Measurements from ENCODE around the gene RPL38.
A peak's percentile ranks its signal among the peaks of the same experiment; 100 is the strongest.

Gene RPL38

GRCh38 chr17:74203439-74204240, at the start of gene RPL38:
Gene RPL38, plus strand, starts transcription at chr17:74203678. Its CDS starts 278 bp downstream, at chr17:74203956.
- DNase-seq, result peak; percentile 92

DNA sequence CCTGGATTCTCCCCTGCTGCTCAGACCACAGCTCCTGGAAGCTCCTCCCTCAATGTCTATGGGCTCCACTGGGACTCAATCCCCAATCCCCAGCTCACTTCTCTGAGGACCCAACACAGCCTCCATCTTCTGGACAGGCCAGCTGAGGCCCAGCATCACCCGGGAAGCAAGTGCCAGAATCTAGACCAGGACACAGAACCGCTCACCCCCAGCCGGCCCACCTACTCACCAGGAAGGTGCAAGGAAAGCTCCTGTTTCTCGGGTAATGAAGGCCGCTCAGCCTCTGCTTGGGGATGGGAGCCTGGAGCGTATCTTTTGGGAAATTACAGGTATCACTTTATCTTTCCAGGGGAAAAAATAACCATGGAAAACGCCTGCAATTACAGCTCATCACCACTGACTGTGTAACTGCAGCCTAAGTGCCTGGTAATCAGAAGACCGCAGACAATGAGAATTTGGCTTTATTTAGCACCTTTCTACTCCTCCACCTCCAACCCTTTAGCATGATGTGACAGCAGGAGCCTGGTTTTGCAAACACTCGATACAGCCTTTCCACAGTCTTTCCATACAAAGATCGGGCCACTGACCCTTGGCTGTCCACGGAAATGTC, 49.6 kb upstream of the RPL38 start:
- DNase-seq, result no peak

GRCh38 chr17:74156878-74157277, 46.6 kb upstream of the RPL38 start:
- DNase-seq, result no peak

DNA sequence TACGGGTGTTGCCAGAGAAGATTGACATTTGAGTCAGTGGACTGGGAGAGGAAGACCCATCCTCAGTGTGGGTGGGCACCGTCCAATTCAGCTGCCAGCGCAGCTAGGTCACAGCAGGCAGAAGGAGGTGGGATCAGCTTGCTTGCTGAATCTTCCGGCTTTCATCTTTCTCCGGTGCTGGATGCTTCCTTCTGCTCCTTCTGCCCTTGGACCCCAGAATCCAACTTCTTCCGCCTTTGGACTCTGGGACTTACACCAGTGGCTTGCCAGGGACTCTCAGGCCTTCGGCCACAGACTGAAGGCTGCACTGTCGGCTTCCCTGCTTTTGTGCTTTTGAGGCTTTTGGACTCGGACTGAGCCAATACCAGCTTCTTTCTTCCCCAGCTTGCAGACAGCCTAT, 46.1 kb upstream of the RPL38 start:
- no peak for DNase-seq

DNA sequence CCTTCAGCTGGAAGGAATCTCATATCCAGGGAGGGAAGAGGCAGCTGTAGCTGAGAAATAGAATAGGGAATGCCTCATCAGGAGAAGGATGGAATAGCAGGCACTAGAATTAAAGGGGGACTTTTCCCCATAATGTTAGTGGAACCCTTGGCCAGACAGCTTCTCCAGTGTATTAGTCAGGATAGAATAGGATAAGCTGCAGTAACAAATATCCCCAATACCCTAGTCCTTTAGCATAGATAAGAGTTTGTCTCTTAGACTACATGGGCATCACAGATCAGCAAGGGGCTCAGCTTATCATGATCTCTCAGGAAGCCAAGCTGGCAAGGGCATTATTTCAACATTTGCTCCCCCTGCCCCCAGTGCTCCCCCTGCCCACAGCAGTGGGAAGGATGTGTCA, 44.7 kb upstream of the RPL38 start:
- DNase-seq, result no peak

DNA sequence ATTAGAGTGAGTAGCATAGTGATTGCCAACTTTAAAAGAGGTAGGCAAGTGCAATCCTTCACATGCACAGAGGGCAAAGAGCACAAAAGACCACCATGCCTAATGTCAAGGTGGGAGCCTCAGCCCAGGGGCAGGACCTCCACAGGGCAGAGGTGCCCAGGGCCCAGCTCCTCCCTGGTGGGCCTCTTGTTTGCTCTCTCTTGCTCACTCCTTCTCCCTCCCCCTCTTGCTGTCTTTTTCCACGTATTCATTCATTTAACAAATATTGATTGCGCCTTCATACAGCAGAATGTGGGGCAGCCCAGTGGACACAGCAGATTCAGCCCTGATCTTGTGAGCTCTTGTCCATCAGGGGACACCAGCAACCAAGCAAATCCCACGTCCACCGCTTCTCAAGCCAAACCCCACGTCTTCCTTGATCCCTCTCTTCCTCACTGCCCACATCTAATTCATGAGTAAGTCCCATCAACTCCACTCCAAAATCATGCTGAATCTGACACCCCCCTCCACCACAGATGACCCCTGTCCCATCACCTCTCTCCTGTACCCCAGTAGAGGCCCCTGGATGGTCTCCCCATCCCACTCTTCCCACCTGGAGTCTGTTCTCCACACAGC, 44.1 kb upstream of the RPL38 start:
- DNase-seq, result no peak

GRCh38 chr17:74160656-74161502, 42.6 kb upstream of the RPL38 start:
- no peak for DNase-seq

GRCh38 chr17:74161503-74161875, 42.0 kb upstream of the RPL38 start:
- DNase-seq, result no peak

GRCh38 chr17:74163271-74163821, 40.1 kb upstream of the RPL38 start:
- DNase-seq, result no peak

- DNase-seq, result no peak
Observed at GRCh38 chr17:74163836-74164235, 39.6 kb upstream of the RPL38 start.

- no peak for DNase-seq
Observed at GRCh38 chr17:74164446-74165045, 38.9 kb upstream of the RPL38 start.

- DNase-seq, result no peak
Observed at GRCh38 chr17:74165797-74166365, 37.6 kb upstream of the RPL38 start.

DNA sequence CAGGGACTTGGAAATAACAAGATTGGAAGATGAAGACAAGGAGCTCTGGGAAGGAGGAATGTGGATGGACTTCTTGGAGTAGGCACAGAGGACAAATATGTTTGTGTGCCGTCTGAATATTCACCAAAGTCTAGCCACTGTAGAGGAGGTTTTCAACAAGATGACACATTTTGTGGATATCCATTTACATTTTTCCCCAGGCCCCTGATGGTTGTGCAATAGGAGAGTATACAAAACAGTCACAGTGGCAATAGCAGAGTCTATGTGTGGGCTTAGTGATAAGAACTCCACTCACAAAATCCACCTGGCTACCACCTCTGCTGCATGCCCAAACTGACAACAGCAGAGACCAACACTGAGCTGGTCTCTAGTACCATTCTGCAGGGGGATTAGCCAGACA, 32.6 kb upstream of the RPL38 start:
- DNase-seq, result no peak

GRCh38 chr17:74172700-74173099, 30.8 kb upstream of the RPL38 start:
- DNase-seq, result no peak

GRCh38 chr17:74176546-74177001, 26.9 kb upstream of the RPL38 start:
- no peak for DNase-seq

GRCh38 chr17:74177018-74177450, 26.4 kb upstream of the RPL38 start:
- no peak for DNase-seq

DNA sequence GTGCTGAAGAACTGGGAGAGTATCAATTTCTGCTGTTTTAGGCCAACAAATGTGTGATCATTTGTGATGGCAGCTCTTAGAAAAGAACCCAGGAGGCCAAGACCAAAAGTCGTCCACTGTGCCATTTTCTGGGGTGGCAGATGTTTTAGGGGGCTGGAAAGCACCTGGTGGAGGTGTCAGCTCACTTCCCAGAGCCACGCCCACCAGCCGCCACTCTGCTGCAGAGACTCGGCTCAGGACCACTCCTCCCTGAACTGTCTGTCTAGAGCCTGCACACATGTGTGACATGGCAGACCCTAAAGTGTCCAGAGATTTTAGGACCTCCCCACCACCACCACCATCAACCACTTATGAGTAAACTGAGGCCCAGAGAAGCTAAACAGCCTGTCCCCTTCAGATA, 23.9 kb upstream of the RPL38 start:
- no peak for DNase-seq

GRCh38 chr17:74180336-74180735, 23.1 kb upstream of the RPL38 start:
- DNase-seq, result no peak

GRCh38 chr17:74181341-74181740, 22.1 kb upstream of the RPL38 start:
- no peak for DNase-seq

DNA sequence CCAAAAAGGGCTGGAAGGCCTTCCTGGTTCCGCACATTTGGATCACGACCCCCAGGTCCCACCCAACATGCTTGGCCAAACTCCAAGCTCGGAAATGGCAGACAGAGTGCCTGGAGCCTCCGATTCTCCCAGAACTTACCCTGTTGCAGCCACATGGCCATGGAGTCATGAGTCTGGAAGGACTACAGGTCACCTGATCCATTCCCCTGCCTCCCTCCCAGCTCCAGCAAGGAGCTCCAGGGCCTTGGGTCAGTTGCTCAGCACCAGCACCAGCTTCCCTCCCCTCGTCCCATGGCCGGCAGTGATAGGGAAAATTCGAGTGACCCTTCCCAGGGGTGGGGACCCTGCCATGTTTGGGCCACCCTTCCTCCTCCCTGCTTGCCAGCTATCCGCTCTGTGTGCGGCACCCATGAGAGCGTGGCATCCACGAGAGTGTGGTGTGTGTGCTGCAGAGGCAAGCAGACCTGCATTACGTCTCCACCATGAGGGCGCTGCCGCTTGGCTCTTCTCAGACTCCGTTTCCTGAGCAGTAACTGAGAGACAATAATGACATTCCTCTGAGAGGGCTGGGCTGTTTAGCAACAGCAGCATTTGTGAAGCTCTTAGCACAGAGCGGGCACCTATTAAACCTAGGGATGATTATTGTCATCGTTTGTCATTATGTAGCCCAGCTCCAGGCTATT, 21.3 kb upstream of the RPL38 start:
- DNase-seq, result no peak

DNA sequence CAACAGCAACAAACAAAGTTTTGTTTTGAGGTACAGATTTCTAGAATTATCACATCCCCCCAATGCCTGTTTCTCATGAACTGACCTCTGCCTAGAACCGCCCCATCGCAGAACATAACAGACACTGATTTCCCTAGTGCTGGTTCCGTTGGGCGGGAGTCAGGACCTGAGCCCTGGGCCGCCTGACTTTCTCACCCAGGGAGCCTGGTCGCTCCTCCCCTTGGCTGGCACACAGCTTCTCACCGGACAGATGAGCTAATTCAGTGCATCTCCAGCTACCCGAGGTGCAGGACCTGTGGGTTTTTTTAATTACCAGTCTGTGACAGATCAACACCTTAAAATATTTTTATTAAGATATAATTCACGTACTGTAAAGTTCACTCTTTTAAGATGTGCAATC, 20.1 kb upstream of the RPL38 start:
- DNase-seq, result no peak
